ENCODE data around the gene PALLD.

- no peak for TF ChIP-seq GATA3 (IDR thresholded peaks at IDR 0.05; ENCODE audit: low read depth, low read length)
- TF ChIP-seq GATA2 (IDR thresholded peaks at IDR 0.05; ENCODE audit: low read depth, low read length) = no peak
Measured at GRCh38 chr4:168478868-168479267, 18.0 kb upstream of the PALLD start.
